SK-N-SH (cell line): ENCODE measurements around the gene NFYA. TPM values are rescaled to one million over a fixed set of nuclear protein-coding genes. Genes with fewer than 3 reads are reported as not detected.

Experiments used
- CTCF ChIA-PET: fragments of 300-600, 350-600 bp; formaldehyde crosslinking; extraction: SDS; loops from one replicate; lab custom pipeline; 2021; lab: Yijun Ruan, JAX
- POLR2A ChIA-PET: fragments of 350-600 bp; sonication (Branson Sonifier 250); formaldehyde crosslinking; extraction: SDS; loops from one replicate; lab custom pipeline; 2020; ENCODE audit warnings: antibody characterized with exemption, inconsistent platforms; lab: Yijun Ruan, JAX
- DNase-seq: peaks from one replicate; pipeline ENCODE4 v3.0.0; 2012
- H2AFZ ChIP-seq: fragments of 200-600 bp; sonication (generic); 2 replicates; pipeline ENCODE4 v1.8.1; 2016; ENCODE audit warnings: antibody characterized with exemption, mild to moderate bottlenecking, low read depth
- H3F3A ChIP-seq: fragments of 200-600 bp; sonication (generic); replicated peaks from 2 replicates; pipeline ENCODE3; 2016; ENCODE audit warnings: antibody characterized with exemption, mild to moderate bottlenecking; ENCODE audit not compliant: insufficient read depth
- H3K27ac ChIP-seq, 2 experiments: fragments of 200-500 bp in 1 of 2; fragments of 200-600 bp in 1 of 2; sonication (Bioruptor generic) in 1 of 2; sonication (generic), shearing (Covaris generic) in 1 of 2; 2 replicates each; pipeline versions ENCODE4 v1.5.1 to v1.6.1; 2014 to 2016; ENCODE audit warnings: low read depth in 2 of 2, inconsistent platforms in 1 of 2, low read length in 1 of 2, mild to moderate bottlenecking in 1 of 2, mixed read lengths in 1 of 2
- H3K27me3 ChIP-seq: fragments of 200-600 bp; sonication (generic), shearing (Covaris generic); 2 replicates; pipeline ENCODE4 v1.6.1; 2016; ENCODE audit warnings: mixed run types; ENCODE audit not compliant: insufficient read depth
- H3K36me3 ChIP-seq, 2 experiments: fragments of 200-500 bp in 1 of 2; fragments of 200-600 bp in 1 of 2; sonication (Bioruptor generic) in 1 of 2; sonication (generic) in 1 of 2; replicated peaks in 1 of 2; 2 replicates each; pipeline versions ENCODE3 to v1.5.1; 2014 to 2016; ENCODE audit warnings: low read length in 1 of 2, mild to moderate bottlenecking in 1 of 2; ENCODE audit not compliant: insufficient read depth in 2 of 2, control insufficient read depth in 1 of 2
- H3K4me1 ChIP-seq, 2 experiments: fragments of 200-500 bp in 1 of 2; fragments of 200-600 bp in 1 of 2; sonication (Bioruptor generic) in 1 of 2; sonication (generic), shearing (Covaris generic) in 1 of 2; 2 replicates each; pipeline versions ENCODE4 v1.5.1 to v1.6.1; 2014 to 2016; ENCODE audit warnings: low read depth in 1 of 2, low read length in 1 of 2, mixed run types in 1 of 2; ENCODE audit not compliant: insufficient read depth in 2 of 2, control insufficient read depth in 1 of 2
- H3K4me2 ChIP-seq: fragments of 200-600 bp; sonication (generic), shearing (Covaris generic); 2 replicates; pipeline ENCODE4 v1.6.1; 2017; ENCODE audit warnings: mixed run types
- H3K4me3 ChIP-seq, 2 experiments: fragments of 200-500 bp in 1 of 2; fragments of 200-600 bp in 1 of 2; sonication (Bioruptor generic) in 1 of 2; sonication (generic), shearing (Covaris generic) in 1 of 2; 2 replicates each; pipeline versions ENCODE4 v1.5.1 to v1.8.1; 2014 to 2016; ENCODE audit warnings: low read depth in 2 of 2, inconsistent platforms in 1 of 2, low read length in 1 of 2, mild to moderate bottlenecking in 1 of 2, mixed read lengths in 1 of 2, moderate library complexity in 1 of 2
- H3K79me2 ChIP-seq: fragments of 200-600 bp; sonication (generic); 2 replicates; pipeline ENCODE4 v1.8.1; 2017; ENCODE audit warnings: mild to moderate bottlenecking; ENCODE audit not compliant: insufficient read depth
- H3K9ac ChIP-seq: fragments of 200-600 bp; sonication (generic); 2 replicates; pipeline ENCODE4 v1.6.1; 2017; ENCODE audit warnings: mixed run types
- H3K9me2 ChIP-seq: fragments of 200-600 bp; sonication (generic); 2 replicates; pipeline ENCODE4 v1.6.1; 2017; ENCODE audit warnings: mixed run types
- H3K9me3 ChIP-seq: fragments of 200-600 bp; sonication (generic); 2 replicates; pipeline ENCODE4 v1.6.1; 2017; ENCODE audit warnings: mixed run types, mild to moderate bottlenecking, moderate library complexity
- H4K20me1 ChIP-seq: fragments of 200-600 bp; sonication (generic); 2 replicates; pipeline ENCODE4 v1.6.1; 2017; ENCODE audit warnings: mild to moderate bottlenecking, mixed run types; ENCODE audit not compliant: insufficient read depth
- CHD2 ChIP-seq: fragments of 150-350 bp; IDR thresholded peaks from 2 replicates; pipeline ENCODE4 v1.6.1; 2018; ENCODE audit warnings: low read length; ENCODE audit not compliant: partially characterized antibody
- CTCF ChIP-seq: fragments of 200-600 bp; sonication (generic); IDR thresholded peaks from 2 replicates; pipeline ENCODE4 v1.6.1; 2017; ENCODE audit warnings: antibody characterized with exemption, mild to moderate bottlenecking, moderate library complexity
- ELF1 ChIP-seq: IDR thresholded peaks from 2 replicates; pipeline ENCODE4 v1.4.0; 2012
- EP300 ChIP-seq, 2 experiments: IDR thresholded peaks; 2 replicates each; pipeline versions ENCODE4 v1.4.0 to v1.6.1; 2012; ENCODE audit warnings: borderline replicate concordance in 1 of 2, low read depth in 1 of 2, low read length in 1 of 2
- FOSL2 ChIP-seq: IDR thresholded peaks from 2 replicates; pipeline ENCODE4 v1.4.0; 2012; ENCODE audit warnings: low read depth, mild to moderate bottlenecking, moderate library complexity, borderline replicate concordance
- FOXJ3 ChIP-seq: sonication (generic); formaldehyde crosslinking; IDR thresholded peaks from 2 replicates; pipeline ENCODE4 v1.5.1; 2020; ENCODE audit warnings: mild to moderate bottlenecking, missing genetic modification reagents
- FOXM1 ChIP-seq: IDR thresholded peaks from 2 replicates; pipeline ENCODE4 v1.4.0; 2012; ENCODE audit warnings: low read depth, mild to moderate bottlenecking
- GABPA ChIP-seq: IDR thresholded peaks from 2 replicates; pipeline ENCODE4 v1.4.0; 2012; ENCODE audit warnings: low read depth, mild to moderate bottlenecking
- GATA2 ChIP-seq: sonication (generic); formaldehyde crosslinking; IDR thresholded peaks from 2 replicates; pipeline ENCODE4 v1.5.0; 2020; ENCODE audit warnings: mild to moderate bottlenecking, missing genetic modification reagents
- JUND ChIP-seq: IDR thresholded peaks from 2 replicates; pipeline ENCODE4 v1.4.0; 2012
- MAX ChIP-seq: IDR thresholded peaks from 2 replicates; pipeline ENCODE4 v1.4.0; 2012; ENCODE audit warnings: low read depth
- MXI1 ChIP-seq: IDR thresholded peaks from 2 replicates; pipeline ENCODE4 v1.6.1; 2012; ENCODE audit warnings: mild to moderate bottlenecking, low read depth, low read length, improper control_type of control experiment
- NRF1 ChIP-seq: IDR thresholded peaks from 2 replicates; pipeline ENCODE4 v1.6.1; 2012; ENCODE audit warnings: low read depth, mild to moderate bottlenecking, low read length
- POLR2AphosphoS5 ChIP-seq: IDR thresholded peaks from 2 replicates; pipeline ENCODE4 v1.6.1; 2012; ENCODE audit warnings: low read depth, low read length
- RAD21 ChIP-seq: IDR thresholded peaks from 2 replicates; pipeline ENCODE4 v1.6.1; 2012; ENCODE audit warnings: mild to moderate bottlenecking, low read length
- REST ChIP-seq: IDR thresholded peaks from 2 replicates; pipeline ENCODE4 v1.6.1; 2012; ENCODE audit warnings: mild to moderate bottlenecking, low read depth, low read length, moderate library complexity
- RFX5 ChIP-seq: IDR thresholded peaks from 2 replicates; pipeline ENCODE4 v1.6.1; 2012; ENCODE audit warnings: mild to moderate bottlenecking, improper control_type of control experiment, low read length
- RXRA ChIP-seq: IDR thresholded peaks from 2 replicates; pipeline ENCODE4 v1.4.0; 2012; ENCODE audit warnings: low read depth, mild to moderate bottlenecking, borderline replicate concordance
- SIN3A ChIP-seq: IDR thresholded peaks from 2 replicates; pipeline ENCODE4 v1.6.1; 2012; ENCODE audit warnings: low read depth, mild to moderate bottlenecking, low read length, moderate library complexity, borderline replicate concordance
- SMC3 ChIP-seq: IDR thresholded peaks from 2 replicates; pipeline ENCODE4 v1.6.1; 2012; ENCODE audit warnings: low read depth, low read length, improper control_type of control experiment
- TAF1 ChIP-seq: IDR thresholded peaks from 2 replicates; pipeline ENCODE4 v1.6.1; 2012; ENCODE audit warnings: low read depth, mild to moderate bottlenecking, low read length, moderate library complexity, borderline replicate concordance
- TEAD4 ChIP-seq: IDR thresholded peaks from 2 replicates; pipeline ENCODE4 v1.4.0; 2012; ENCODE audit warnings: mild to moderate bottlenecking, borderline replicate concordance; ENCODE audit not compliant: insufficient read depth
- USF1 ChIP-seq: IDR thresholded peaks from 2 replicates; pipeline ENCODE4 v1.4.0; 2012; ENCODE audit warnings: low read depth, borderline replicate concordance
- USF2 ChIP-seq: fragments of 150-350 bp; IDR thresholded peaks from 2 replicates; pipeline ENCODE4 v1.6.1; 2017; ENCODE audit warnings: antibody characterized with exemption, low read length, low read depth, borderline replicate concordance
- YY1 ChIP-seq: IDR thresholded peaks from 2 replicates; pipeline ENCODE4 v1.4.0; 2012; ENCODE audit warnings: low read depth, mild to moderate bottlenecking
- ZBTB33 ChIP-seq: IDR thresholded peaks from 2 replicates; pipeline ENCODE4 v1.4.0; 2012; ENCODE audit warnings: low read depth, borderline replicate concordance
- WGBS: methylation state at CpG from one replicate; pipeline ENCODE4 v1.1.6; 2017; ENCODE audit warnings: low lambda C conversion rate; 5-methylcytosine and 5-hydroxymethylcytosine counted together
- polyA plus RNA-seq, 3 experiments: library from polyadenylated mRNA; depleted of rRNA; stranded (reverse); fragments of >200 nt; gene quantifications; 2 replicates each; pipeline ENCODE4 v1.2.3, GENCODE V29; 2012

NFYA gene
- 6.8 and 9.7 TPM in 2 replicates for polyA plus RNA-seq (2012; rRNA removed)
- 6.8 and 8.1 TPM in 2 replicates for polyA plus RNA-seq (2012; cell fraction: cytosol; rRNA removed)
- 10.5 and 17.2 TPM in 2 replicates for polyA plus RNA-seq (2012; cell fraction: nucleus; rRNA removed)

GRCh38 chr6:41072836-41073202 lies at the start of gene NFYA:
NFYA (plus strand) TSS chr6:41072974; CDS start chr6:41079090, 6,116 bp downstream.
- peak within 1 kb of the TSS; percentile 90 to 99 for H3K4me3 ChIP-seq
- peak; percentile 93 for DNase-seq
- TF ChIP-seq MXI1 (no peak), NRF1 (peak; percentile 76), GABPA (no peak), ELF1 (no peak), FOSL2 (no peak), MAX (peak; percentile 5; the same call in 1 of the 2 replicates), TAF1 (peak; percentile 73), RAD21 (no peak), USF2 (no peak), CHD2 (peak; percentile 6), USF1 (no peak), GATA2 (CRISPR knock-in tag) (no peak), YY1 (no peak; the same call in 1 of the 2 replicates), JUND (no peak), RXRA (no peak), CTCF (no peak), SIN3A (no peak), RFX5 (peak; percentile 72; the same call in 1 of the 2 replicates), ZBTB33 (no peak), SMC3 (no peak), REST (no peak), TEAD4 (no peak), EP300 (IDR thresholded peaks at IDR 0.05; ENCODE audit: borderline replicate concordance in 1 of 2, low read depth in 1 of 2, low read length in 1 of 2) (no peak), FOXM1 (no peak), FOXJ3 (CRISPR knock-in tag) (no peak), POLR2AphosphoS5 (no peak)

More at GRCh38 chr6:41072836-41073202, at the start of gene NFYA:
- Histone ChIP-seq H3K79me2 (peaks cover 61% of the 10 kb centered on the region), H3K36me3 (peaks cover 22 to 41% of the 10 kb centered on the region in 2 experiments), H3K4me1 (peaks cover 20 to 23% of the 10 kb centered on the region in 2 experiments), H2AFZ (peak within 1 kb of the TSS; percentile 91), H3F3A (peaks cover 25% of the 10 kb centered on the region), H3K9me2 (no peaks in the 10 kb centered on the region), H3K27ac (peak within 1 kb of the TSS; percentile 98 to 99), H3K4me2 (peak within 1 kb of the TSS; percentile 83), H4K20me1 (peaks cover 41% of the 10 kb centered on the region), H3K9ac (peak within 1 kb of the TSS; percentile 99), H3K27me3 (no peaks in the 10 kb centered on the region), H3K9me3 (no peaks in the 10 kb centered on the region)
- ChIA-PET POLR2A (interaction anchor here (0.8 to 1.4 kb wide), 2 partner anchors 10 to 50 kb away, joined by 3 to 6 read pairs; no protein-coding TSS in a partner anchor), CTCF (no interaction called here)
- no CpG with 5 or more reads among the region's 37 CpGs for WGBS
